Lung (tissue), 12 donors: ENCODE results near the gene AKAP6. TPM values are rescaled to one million over a fixed set of nuclear protein-coding genes. Genes with fewer than 3 reads are reported as not detected.

Experiments
- ATAC-seq: fragments of 200-7000 bp; cut with Tn5 transposase; one replicate; pipeline ENCODE4 v1.9.1; 2020; ENCODE audit warnings: moderate number of reproducible peaks; ENCODE audit not compliant: insufficient read depth, low FRiP score
- DNase-seq, 3 donors: peaks; one replicate each; pipeline ENCODE4 v3.0.0-alpha.2; 2013 to 2017
- H3K27ac ChIP-seq, 2 donors: one replicate each; pipeline ENCODE4 v1.5.1; 2013; ENCODE audit warnings: mild to moderate bottlenecking in 2 of 2, moderate library complexity in 2 of 2, control low read depth in 1 of 2, inconsistent platforms in 1 of 2, low read depth in 1 of 2, low read length in 1 of 2
- H3K27me3 ChIP-seq, 3 donors: one replicate each; pipeline ENCODE4 v1.5.1; 2013; ENCODE audit warnings: low read length in 2 of 3; ENCODE audit not compliant: control insufficient read depth in 3 of 3, insufficient read depth in 3 of 3
- H3K36me3 ChIP-seq, 4 donors: one replicate each; pipeline ENCODE4 v1.5.1; 2013; ENCODE audit warnings: low read length in 4 of 4, mild to moderate bottlenecking in 1 of 4, moderate library complexity in 1 of 4; ENCODE audit not compliant: control insufficient read depth in 4 of 4, insufficient read depth in 4 of 4
- H3K4me1 ChIP-seq, 5 donors: one replicate each; pipeline ENCODE4 v1.5.1; 2013; ENCODE audit warnings: low read length in 5 of 5, mild to moderate bottlenecking in 2 of 5, moderate library complexity in 1 of 5; ENCODE audit not compliant: control insufficient read depth in 5 of 5, insufficient read depth in 5 of 5
- H3K4me3 ChIP-seq: one replicate; pipeline ENCODE4 v1.5.1; 2013; ENCODE audit warnings: mild to moderate bottlenecking, control low read depth, moderate library complexity
- H3K9ac ChIP-seq, 2 donors: one replicate each; pipeline ENCODE4 v1.5.1; 2013; ENCODE audit warnings: low read length in 2 of 2, control low read depth in 1 of 2; ENCODE audit not compliant: insufficient read depth in 1 of 2
- H3K9me3 ChIP-seq, 4 donors: one replicate each; pipeline ENCODE4 v1.5.1; 2013; ENCODE audit warnings: low read length in 3 of 4, mild to moderate bottlenecking in 1 of 4, moderate library complexity in 1 of 4; ENCODE audit not compliant: control insufficient read depth in 4 of 4, insufficient read depth in 3 of 4
- CTCF ChIP-seq: IDR thresholded peaks from 2 replicates; pipeline ENCODE4 v1.5.1; 2012; ENCODE audit warnings: mild to moderate bottlenecking; ENCODE audit errors: control extremely low read depth, extremely low read depth
- WGBS, 2 donors: extraction: QIAGEN DNeasy Blood & Tissue Kit; methylation state at CpG; one replicate each; pipeline ENCODE4 v1.1.7; 2013; 5-methylcytosine and 5-hydroxymethylcytosine counted together
- polyA plus RNA-seq, 2 donors: library from polyadenylated mRNA; stranded (reverse); fragments of 200-250 nt; gene quantifications; one replicate each; pipeline ENCODE4 v1.2.1, GENCODE V29; 2013
- total RNA-seq, 2 donors: library from RNA; depleted of rRNA in 1 of 2; stranded (reverse); fragments of >200 nt in 1 of 2; gene quantifications; one replicate each; pipeline ENCODE4 v1.2.1, GENCODE V29; 2014 to 2021
- donor health status: control.
- donor health status: control.
- donor health status: Bipolar disorder and iron deficiency.
- donor health status: healthy.
- donor health status: DM: yes; HTN: yes; CAD: no.

AKAP6 gene
- total and polyA plus RNA-seq, 4 donors = 1.5 to 27.1 (median 7.7) TPM

- no peak for TF ChIP-seq CTCF
- H3K27me3 ChIP-seq = no peaks in the 10 kb centered on the region
- peaks cover 0 to 7% (median 0%) of the 10 kb centered on the region in 4 donors for H3K36me3 ChIP-seq
- no peak for ATAC-seq
- no peaks in the 10 kb centered on the region for H3K9me3 ChIP-seq
- H3K4me3 ChIP-seq = no peak overlapping the region
- H3K27ac ChIP-seq = peak overlapping the region in 1 of 2 donors; percentile 65
- peaks cover 0 to 9% (median 6%) of the 10 kb centered on the region in 5 donors for H3K4me1 ChIP-seq
- H3K9ac ChIP-seq = no peak overlapping the region
- DNase-seq = no peak
- 65 to 78% methylated on average over 1 of the region's 1 CpG for WGBS, 2 donors
Measured at GRCh38 chr14:32559590-32559989, 230.5 kb downstream of the AKAP6 start.

- peak overlapping the region in 1 of 2 donors; percentile 65 for H3K27ac ChIP-seq
- ATAC-seq (peak; percentile 83), DNase-seq (peak; percentile 58 to 82 (median 75))
- H3K9me3 ChIP-seq = no peaks in the 10 kb centered on the region
- H3K27me3 ChIP-seq = no peaks in the 10 kb centered on the region
- no peaks in the 10 kb centered on the region for H3K36me3 ChIP-seq
- peaks cover 0 to 16% (median 12%) of the 10 kb centered on the region in 5 donors for H3K4me1 ChIP-seq
- WGBS, 2 donors = 32 to 34% methylated on average over 9 of the region's 9 CpGs
- peak; percentile 68 for TF ChIP-seq CTCF
- no peak overlapping the region for H3K4me3 ChIP-seq
- H3K9ac ChIP-seq = no peak overlapping the region
Measured at GRCh38 chr14:32560209-32560857, 231.2 kb downstream of the AKAP6 start.

- H3K9ac ChIP-seq = no peak overlapping the region
- 53 to 67% methylated on average over 1 of the region's 1 CpG for WGBS, 2 donors
- no peak for ATAC-seq
- peaks cover 0 to 19% (median 12%) of the 10 kb centered on the region in 5 donors for H3K4me1 ChIP-seq
- DNase-seq = peak in 2 of 3 donors; percentile 30 to 32
- no peaks in the 10 kb centered on the region for H3K9me3 ChIP-seq
- no peaks in the 10 kb centered on the region for H3K27me3 ChIP-seq
- H3K4me3 ChIP-seq = no peak overlapping the region
- H3K27ac ChIP-seq = peak overlapping the region in 1 of 2 donors; percentile 24
- TF ChIP-seq CTCF = no peak
- H3K36me3 ChIP-seq = no peaks in the 10 kb centered on the region
Measured at GRCh38 chr14:32561520-32561919, 232.4 kb downstream of the AKAP6 start.
